ENCODE results near the gene ATP8A2. TPM values are rescaled to one million over a fixed set of nuclear protein-coding genes. Genes with fewer than 3 reads are reported as not detected.
"Not testable (repeated sequence)": the region's sequence is repeated elsewhere in the genome, so short reads cannot be mapped to it uniquely, and the experiment has no call there.

Gene ATP8A2
- total RNA-seq, 1 donor from 2014 or later: 3.4 TPM

GRCh38 chr13:25571237-25571636 lies 199.5 kb downstream of the ATP8A2 start:
- Mint-ChIP-seq H3K4me1 (peaks cover 5% of the 10 kb centered on the region), H3K27me3 (ENCODE audit: low read depth) (peaks cover 9% of the 10 kb centered on the region), H3K27ac (ENCODE audit: unreplicated experiment) (no peak overlapping the region), H3K9me3 (no peaks in the 10 kb centered on the region), H3K36me3 (ENCODE audit: low read depth) (no peaks in the 10 kb centered on the region), H3K4me3 (no peak overlapping the region)
- peak; percentile 43 for TF ChIP-seq CTCF (conservative IDR thresholded peaks at IDR 0.05)
- DNase-seq (ENCODE audit: low read depth, low spot score): no peak

DNA sequence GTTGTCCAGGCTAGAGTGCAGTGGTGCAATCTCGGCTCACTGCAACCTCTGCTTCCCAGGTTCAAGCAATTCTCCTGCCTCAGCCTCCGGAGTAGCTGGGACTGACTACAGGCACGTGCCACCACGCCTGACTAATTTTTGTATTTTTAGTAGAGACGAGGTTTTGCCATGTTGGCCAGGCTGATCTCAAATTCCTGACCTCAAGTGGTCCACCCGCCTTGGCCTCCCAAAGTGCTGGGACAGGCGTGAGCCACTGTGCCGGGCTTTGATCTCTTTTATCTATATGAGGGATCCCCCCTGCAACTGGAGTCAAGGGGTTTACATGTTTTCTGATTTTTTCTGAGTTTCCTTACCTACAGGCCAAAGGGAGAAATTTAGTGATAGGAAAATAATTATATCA lies 200.4 kb downstream of the ATP8A2 start:
- H3K4me1 Mint-ChIP-seq; DNase-seq (ENCODE audit: low read depth, low spot score); H3K27me3 Mint-ChIP-seq (ENCODE audit: low read depth); H3K36me3 Mint-ChIP-seq (ENCODE audit: low read depth); H3K4me3 Mint-ChIP-seq; H3K9me3 Mint-ChIP-seq; H3K27ac Mint-ChIP-seq (ENCODE audit: unreplicated experiment): not testable (repeated sequence)

GRCh38 chr13:25574437-25575411 lies 202.9 kb downstream of the ATP8A2 start:
- Mint-ChIP-seq H3K9me3 (no peaks in the 10 kb centered on the region), H3K4me1 (peaks cover 5% of the 10 kb centered on the region), H3K27ac (ENCODE audit: unreplicated experiment) (no peak overlapping the region), H3K36me3 (ENCODE audit: low read depth) (no peaks in the 10 kb centered on the region), H3K27me3 (ENCODE audit: low read depth) (peaks cover 9% of the 10 kb centered on the region), H3K4me3 (no peak overlapping the region)
- TF ChIP-seq CTCF (conservative IDR thresholded peaks at IDR 0.05): peak; percentile 95
- DNase-seq (ENCODE audit: low read depth, low spot score): peak; percentile 89

DNA sequence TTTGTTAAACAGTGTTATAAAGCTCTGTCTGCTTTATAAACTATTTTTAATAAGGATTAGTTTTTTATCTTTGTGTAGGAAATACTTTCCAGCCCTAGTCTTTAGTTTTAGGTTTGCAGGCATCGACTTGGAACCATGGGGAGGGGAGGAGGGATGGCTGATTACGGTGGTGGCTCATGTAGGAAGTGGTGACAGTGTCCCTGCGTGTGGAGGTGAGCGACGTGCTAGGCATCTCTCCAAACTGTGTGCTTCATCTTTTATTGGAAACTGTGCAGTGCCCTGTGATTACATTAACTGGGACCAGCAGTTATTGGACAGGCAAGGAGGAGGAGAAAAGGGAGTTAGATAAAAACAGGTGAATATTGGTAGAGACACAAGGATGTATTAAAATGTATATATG lies 203.8 kb downstream of the ATP8A2 start:
- H3K4me1 Mint-ChIP-seq: peaks cover 5% of the 10 kb centered on the region
- H3K27me3 Mint-ChIP-seq (ENCODE audit: low read depth): peaks cover 9% of the 10 kb centered on the region
- H3K4me3 Mint-ChIP-seq: no peak overlapping the region
- no peak for TF ChIP-seq CTCF (conservative IDR thresholded peaks at IDR 0.05)
- no peaks in the 10 kb centered on the region for H3K36me3 Mint-ChIP-seq (ENCODE audit: low read depth)
- no peak overlapping the region for H3K27ac Mint-ChIP-seq (ENCODE audit: unreplicated experiment)
- no peak for DNase-seq (ENCODE audit: low read depth, low spot score)
- no peaks in the 10 kb centered on the region for H3K9me3 Mint-ChIP-seq

GRCh38 chr13:25578526-25578925 lies 206.8 kb downstream of the ATP8A2 start:
- TF ChIP-seq CTCF (conservative IDR thresholded peaks at IDR 0.05): no peak
- Mint-ChIP-seq H3K27me3 (ENCODE audit: low read depth) (peaks cover 3% of the 10 kb centered on the region), H3K4me1 (peaks cover 5% of the 10 kb centered on the region), H3K27ac (ENCODE audit: unreplicated experiment) (no peak overlapping the region), H3K36me3 (ENCODE audit: low read depth) (no peaks in the 10 kb centered on the region), H3K4me3 (no peak overlapping the region), H3K9me3 (no peaks in the 10 kb centered on the region)
- DNase-seq (ENCODE audit: low read depth, low spot score): no peak

GRCh38 chr13:25579221-25579620 lies 207.4 kb downstream of the ATP8A2 start:
- no peak for DNase-seq (ENCODE audit: low read depth, low spot score)
- Mint-ChIP-seq H3K27ac (ENCODE audit: unreplicated experiment) (no peak overlapping the region), H3K36me3 (ENCODE audit: low read depth) (no peaks in the 10 kb centered on the region), H3K4me3 (no peak overlapping the region), H3K4me1 (peaks cover 9% of the 10 kb centered on the region), H3K27me3 (ENCODE audit: low read depth) (no peaks in the 10 kb centered on the region), H3K9me3 (no peaks in the 10 kb centered on the region)
- no peak for TF ChIP-seq CTCF (conservative IDR thresholded peaks at IDR 0.05)
